Endothelial cell (in vitro differentiated cells): ENCODE measurements around the gene IGFBP2. TPM values are rescaled to one million over a fixed set of nuclear protein-coding genes. Genes with fewer than 3 reads are reported as not detected.

ENCODE experiments used
- DNase-seq: peaks from one replicate; pipeline ENCODE4 v3.0.0; 2021; ENCODE audit warnings: low spot score
- H3K27ac Mint-ChIP-seq: one replicate; pipeline ENCODE4 v1.8.0; 2021; ENCODE audit warnings: mixed read lengths, inconsistent platforms; ENCODE audit not compliant: unreplicated experiment
- H3K27me3 Mint-ChIP-seq: one replicate; pipeline ENCODE4 v1.8.0; 2021; ENCODE audit warnings: mild to moderate bottlenecking, moderate library complexity, mixed read lengths, inconsistent platforms; ENCODE audit not compliant: unreplicated experiment
- H3K36me3 Mint-ChIP-seq: one replicate; pipeline ENCODE4 v1.8.0; 2021; ENCODE audit warnings: mild to moderate bottlenecking, low read depth, mixed read lengths, inconsistent platforms; ENCODE audit not compliant: unreplicated experiment
- H3K4me1 Mint-ChIP-seq: one replicate; pipeline ENCODE4 v1.8.0; 2021; ENCODE audit warnings: mild to moderate bottlenecking, mixed read lengths, inconsistent platforms; ENCODE audit not compliant: unreplicated experiment
- H3K4me3 Mint-ChIP-seq: one replicate; pipeline ENCODE4 v1.8.0; 2021; ENCODE audit warnings: mild to moderate bottlenecking, mixed read lengths, inconsistent platforms; ENCODE audit not compliant: unreplicated experiment
- H3K9me3 Mint-ChIP-seq: one replicate; pipeline ENCODE4 v1.8.0; 2021; ENCODE audit warnings: mixed read lengths, inconsistent platforms; ENCODE audit not compliant: unreplicated experiment
- total RNA-seq: library from RNA; stranded (reverse); fragmentation: NEBNext Ultra II Directional; extraction: Animal tissue kit (Norgen Biotek cat#: 25700); gene quantifications from one replicate; pipeline ENCODE4 v1.2.1, GENCODE V29; 2021; ENCODE audit not compliant: unreplicated experiment
- TF ChIP-seq, protein P1 (sequence below): fragments of 200-600 bp; sonication (generic); IDR thresholded peaks from one replicate; pipeline ENCODE4 v1.5.0; 2021; ENCODE audit warnings: antibody characterized with exemption; ENCODE audit not compliant: unreplicated experiment

The IGFBP2 gene
- total RNA-seq, 1 donor from 2014 or later: 1,170 TPM

DNA sequence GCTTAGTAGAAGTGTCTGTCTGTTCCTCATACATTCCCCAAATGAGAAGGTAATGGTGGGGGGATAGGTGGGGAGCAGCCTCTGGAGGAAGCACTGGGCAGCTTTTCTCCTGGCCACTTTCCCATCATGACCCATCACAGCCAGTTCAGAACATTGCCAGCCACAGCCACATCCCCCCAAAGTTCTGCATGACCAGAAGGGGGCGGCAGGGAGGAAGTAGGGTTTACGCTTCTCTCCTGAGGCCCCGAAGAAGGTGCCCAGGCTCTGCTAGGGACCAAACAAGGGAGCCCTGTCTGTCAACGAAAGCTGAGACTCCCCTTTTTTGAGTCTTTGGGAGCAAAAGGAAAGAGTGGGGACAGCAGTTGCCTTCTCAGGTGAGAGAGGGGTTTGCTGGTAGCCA, 54.4 kb downstream of the IGFBP2 start:
- Mint-ChIP-seq H3K36me3 (no peaks in the 10 kb centered on the region), H3K27me3 (peaks cover 17% of the 10 kb centered on the region), H3K27ac (no peak overlapping the region), H3K9me3 (no peaks in the 10 kb centered on the region), H3K4me1 (peaks cover 9% of the 10 kb centered on the region), H3K4me3 (no peak overlapping the region)
- peak; percentile 70 for DNase-seq
- TF ChIP-seq, protein P1, sequence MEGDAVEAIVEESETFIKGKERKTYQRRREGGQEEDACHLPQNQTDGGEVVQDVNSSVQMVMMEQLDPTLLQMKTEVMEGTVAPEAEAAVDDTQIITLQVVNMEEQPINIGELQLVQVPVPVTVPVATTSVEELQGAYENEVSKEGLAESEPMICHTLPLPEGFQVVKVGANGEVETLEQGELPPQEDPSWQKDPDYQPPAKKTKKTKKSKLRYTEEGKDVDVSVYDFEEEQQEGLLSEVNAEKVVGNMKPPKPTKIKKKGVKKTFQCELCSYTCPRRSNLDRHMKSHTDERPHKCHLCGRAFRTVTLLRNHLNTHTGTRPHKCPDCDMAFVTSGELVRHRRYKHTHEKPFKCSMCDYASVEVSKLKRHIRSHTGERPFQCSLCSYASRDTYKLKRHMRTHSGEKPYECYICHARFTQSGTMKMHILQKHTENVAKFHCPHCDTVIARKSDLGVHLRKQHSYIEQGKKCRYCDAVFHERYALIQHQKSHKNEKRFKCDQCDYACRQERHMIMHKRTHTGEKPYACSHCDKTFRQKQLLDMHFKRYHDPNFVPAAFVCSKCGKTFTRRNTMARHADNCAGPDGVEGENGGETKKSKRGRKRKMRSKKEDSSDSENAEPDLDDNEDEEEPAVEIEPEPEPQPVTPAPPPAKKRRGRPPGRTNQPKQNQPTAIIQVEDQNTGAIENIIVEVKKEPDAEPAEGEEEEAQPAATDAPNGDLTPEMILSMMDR: peak; percentile 62

GRCh38 chr2:216688731-216689340, 55.6 kb downstream of the IGFBP2 start:
- H3K27me3 Mint-ChIP-seq: peaks cover 19% of the 10 kb centered on the region
- no peaks in the 10 kb centered on the region for H3K36me3 Mint-ChIP-seq
- TF ChIP-seq, protein P1: no peak
- no peak overlapping the region for H3K4me3 Mint-ChIP-seq
- no peak for DNase-seq
- H3K27ac Mint-ChIP-seq: no peak overlapping the region
- H3K9me3 Mint-ChIP-seq: no peaks in the 10 kb centered on the region
- peaks cover 13% of the 10 kb centered on the region for H3K4me1 Mint-ChIP-seq

GRCh38 chr2:216689397-216689796, 56.2 kb downstream of the IGFBP2 start:
- H3K4me3 Mint-ChIP-seq: no peak overlapping the region
- no peak for DNase-seq
- TF ChIP-seq, protein P1: no peak
- H3K4me1 Mint-ChIP-seq: peaks cover 15% of the 10 kb centered on the region
- no peak overlapping the region for H3K27ac Mint-ChIP-seq
- H3K27me3 Mint-ChIP-seq: peaks cover 18% of the 10 kb centered on the region
- no peaks in the 10 kb centered on the region for H3K36me3 Mint-ChIP-seq
- H3K9me3 Mint-ChIP-seq: no peaks in the 10 kb centered on the region

DNA sequence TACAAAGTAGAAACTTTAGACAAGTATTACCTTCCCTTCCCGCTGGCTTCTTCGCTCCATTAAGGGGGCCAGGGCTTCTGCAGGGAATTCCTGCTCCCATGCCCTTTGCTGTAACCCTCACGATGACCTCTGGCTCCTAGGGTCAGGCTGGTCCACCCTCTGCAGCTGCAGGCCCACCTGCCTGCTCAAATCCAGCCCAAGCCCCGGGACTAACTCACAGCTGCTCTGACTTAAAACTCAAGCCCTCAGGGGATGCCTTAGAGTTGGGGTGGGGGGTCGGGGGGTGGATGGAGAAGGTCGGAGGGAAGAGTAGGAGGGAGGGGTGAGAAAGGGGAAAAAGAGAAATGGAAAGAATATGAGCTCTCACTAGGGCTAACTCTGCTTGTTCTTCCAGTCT, 57.2 kb downstream of the IGFBP2 start:
- peaks cover 17% of the 10 kb centered on the region for H3K4me1 Mint-ChIP-seq
- H3K27ac Mint-ChIP-seq: no peak overlapping the region
- no peak for DNase-seq
- H3K36me3 Mint-ChIP-seq: no peaks in the 10 kb centered on the region
- no peaks in the 10 kb centered on the region for H3K9me3 Mint-ChIP-seq
- H3K4me3 Mint-ChIP-seq: no peak overlapping the region
- H3K27me3 Mint-ChIP-seq: peaks cover 23% of the 10 kb centered on the region
- TF ChIP-seq, protein P1: no peak

GRCh38 chr2:216690853-216691741, 57.9 kb downstream of the IGFBP2 start:
- Mint-ChIP-seq H3K9me3 (no peaks in the 10 kb centered on the region), H3K27ac (no peak overlapping the region), H3K4me3 (peak overlapping the region; percentile 90), H3K36me3 (no peaks in the 10 kb centered on the region), H3K27me3 (peaks cover 25% of the 10 kb centered on the region), H3K4me1 (peaks cover 21% of the 10 kb centered on the region)
- DNase-seq: no peak
- TF ChIP-seq, protein P1: no peak
